GM23338 (cell line): ENCODE data around the gene CCDC63. TPM values are rescaled to one million over a fixed set of nuclear protein-coding genes. Genes with fewer than 3 reads are reported as not detected.

Experiments used
- ATAC-seq: fragments of 200-7000 bp; cut with Tn5 transposase; 3 replicates; pipeline ENCODE4 v1.9.1; 2020
- DNase-seq: peaks from one replicate; pipeline ENCODE4 v3.0.0-alpha.2; 2015; ENCODE audit warnings: low spot score
- H2AFZ ChIP-seq: fragments of 200-600 bp; sonication (generic); 2 replicates; pipeline ENCODE4 v1.8.0; 2016; ENCODE audit warnings: antibody characterized with exemption, mild to moderate bottlenecking, moderate library complexity
- H3F3A ChIP-seq: fragments of 200-600 bp; sonication (generic); replicated peaks from 2 replicates; pipeline ENCODE4 v1.8.0; 2017; ENCODE audit warnings: antibody characterized with exemption, mixed run types, low read depth
- H3K27ac ChIP-seq: fragments of 200-600 bp; sonication (generic); 2 replicates; pipeline ENCODE4 v1.6.1; 2016; ENCODE audit warnings: low read depth
- H3K27me3 ChIP-seq: fragments of 200-600 bp; sonication (generic); 2 replicates; pipeline ENCODE4 v1.8.0; 2016; ENCODE audit warnings: mild to moderate bottlenecking, mixed run types, moderate library complexity; ENCODE audit not compliant: insufficient read depth
- H3K36me3 ChIP-seq: fragments of 200-600 bp; sonication (generic); 2 replicates; pipeline ENCODE4 v1.8.0; 2016; ENCODE audit warnings: mild to moderate bottlenecking; ENCODE audit not compliant: insufficient read depth
- H3K4me1 ChIP-seq: fragments of 200-600 bp; sonication (generic); 2 replicates; pipeline ENCODE4 v1.8.0; 2016; ENCODE audit warnings: mild to moderate bottlenecking, moderate library complexity; ENCODE audit not compliant: insufficient read depth
- H3K4me2 ChIP-seq: fragments of 200-600 bp; sonication (generic); 2 replicates; pipeline ENCODE4 v1.7.1; 2017; ENCODE audit warnings: mixed run types
- H3K4me3 ChIP-seq: fragments of 200-600 bp; sonication (generic); 2 replicates; pipeline ENCODE4 v1.6.1; 2016; ENCODE audit warnings: mixed run types
- H3K79me2 ChIP-seq: fragments of 200-600 bp; sonication (generic); replicated peaks from 2 replicates; pipeline ENCODE4 v1.8.0; 2017; ENCODE audit warnings: mild to moderate bottlenecking; ENCODE audit not compliant: insufficient read depth
- H3K9me2 ChIP-seq: fragments of 200-600 bp; sonication (generic); 2 replicates; pipeline ENCODE4 v1.8.0; 2017; ENCODE audit not compliant: insufficient read depth
- H4K20me1 ChIP-seq: fragments of 200-600 bp; sonication (generic); replicated peaks from 2 replicates; pipeline ENCODE4 v1.8.0; 2017; ENCODE audit warnings: mild to moderate bottlenecking; ENCODE audit not compliant: insufficient read depth
- H3K27ac Mint-ChIP-seq: 2 replicates; pipeline ENCODE4 v1.8.0; 2020; ENCODE audit warnings: inconsistent platforms, mild to moderate bottlenecking, moderate library complexity, mixed read lengths
- H3K27me3 Mint-ChIP-seq: 3 replicates; pipeline ENCODE4 v1.8.0; 2022; ENCODE audit warnings: low read depth, mild to moderate bottlenecking, moderate library complexity, mixed read lengths, inconsistent platforms; ENCODE audit not compliant: insufficient read depth, poor library complexity
- H3K36me3 Mint-ChIP-seq: 3 replicates; pipeline ENCODE4 v1.8.0; 2021; ENCODE audit warnings: low read depth, mild to moderate bottlenecking, inconsistent platforms, moderate library complexity, mixed read lengths
- H3K4me1 Mint-ChIP-seq: 3 replicates; pipeline ENCODE4 v1.8.0; 2020; ENCODE audit warnings: mild to moderate bottlenecking, inconsistent platforms, mixed read lengths
- H3K4me3 Mint-ChIP-seq: 3 replicates; pipeline ENCODE4 v1.8.0; 2021; ENCODE audit warnings: moderate library complexity, mild to moderate bottlenecking, inconsistent platforms, mixed read lengths
- H3K9me3 Mint-ChIP-seq: 3 replicates; pipeline ENCODE4 v1.8.0; 2020; ENCODE audit warnings: moderate library complexity, mild to moderate bottlenecking, inconsistent platforms, mixed read lengths
- CREB1 ChIP-seq: fragments of 250-450 bp; sonication (Bioruptor Pico); IDR thresholded peaks from 2 replicates; pipeline ENCODE4 v1.5.0; 2020; ENCODE audit warnings: low read depth, mild to moderate bottlenecking, moderate library complexity
- EZH2 ChIP-seq: fragments of 200-600 bp; sonication (generic); IDR thresholded peaks from one replicate; pipeline ENCODE4 v1.8.0; 2017; ENCODE audit warnings: antibody characterized with exemption, mild to moderate bottlenecking, low read depth; ENCODE audit not compliant: unreplicated experiment
- EZH2phosphoT487 ChIP-seq: fragments of 200-600 bp; sonication (generic); IDR thresholded peaks from one replicate; pipeline ENCODE4 v1.8.1; 2018; ENCODE audit warnings: antibody characterized with exemption; ENCODE audit not compliant: unreplicated experiment
- NANOG ChIP-seq: IDR thresholded peaks from 2 replicates; pipeline ENCODE4 v1.6.1; 2016; ENCODE audit warnings: antibody characterized with exemption, borderline replicate concordance
- POLR2AphosphoS5 ChIP-seq: IDR thresholded peaks from 2 replicates; pipeline ENCODE4 v1.6.1; 2016; ENCODE audit warnings: antibody characterized with exemption, low read depth
- REST ChIP-seq: IDR thresholded peaks from one replicate; pipeline ENCODE4 v1.6.1; 2018; ENCODE audit warnings: antibody characterized with exemption; ENCODE audit not compliant: unreplicated experiment
- STAT1 ChIP-seq: IDR thresholded peaks from one replicate; pipeline ENCODE4 v1.6.1; 2016; ENCODE audit warnings: antibody characterized with exemption; ENCODE audit not compliant: unreplicated experiment
- ZNF114 ChIP-seq: fragments of 250-450 bp; sonication (Bioruptor Pico); IDR thresholded peaks from 2 replicates; pipeline ENCODE4 v1.5.0; 2020; ENCODE audit warnings: mild to moderate bottlenecking, moderate library complexity
- ZNF331 ChIP-seq: fragments of 250-450 bp; sonication (Bioruptor Pico); IDR thresholded peaks from 2 replicates; pipeline ENCODE4 v1.5.0; 2020; ENCODE audit warnings: low read depth, mild to moderate bottlenecking, moderate library complexity
- polyA plus RNA-seq: library from polyadenylated mRNA; unstranded; fragments of >200 nt; fragmentation: Nextera tagmentation; extraction: Ambion mirVana; gene quantifications from 2 replicates; pipeline ENCODE4 v1.2.1, GENCODE V29; 2016
- total RNA-seq: library from RNA; depleted of rRNA; stranded (reverse); fragments of >200 nt; shearing (Covaris generic); gene quantifications from 2 replicates; pipeline ENCODE4 v1.2.3, GENCODE V29; 2014
- TF ChIP-seq, protein P1 (sequence below), 2 experiments: fragments of 200-600 bp in 1 of 2; sonication (generic) in 1 of 2; conservative IDR thresholded peaks; 2 replicates each; pipeline versions ENCODE4 v1.5.1 to v1.6.1; 2016 to 2017; ENCODE audit warnings: antibody characterized with exemption in 2 of 2, low read depth in 2 of 2, mild to moderate bottlenecking in 2 of 2, moderate library complexity in 1 of 2
- TF ChIP-seq, protein P2 (sequence below): IDR thresholded peaks from 2 replicates; pipeline ENCODE4 v1.6.1; 2016; ENCODE audit warnings: antibody characterized with exemption
- TF ChIP-seq, protein P3 (sequence below): fragments of 250-450 bp; sonication (Bioruptor Pico); IDR thresholded peaks from 2 replicates; pipeline ENCODE4 v1.5.0; 2020; ENCODE audit warnings: mild to moderate bottlenecking, moderate library complexity

CCDC63 gene
- total and polyA plus RNA-seq, 2 experiments from 2014 or later, result 1.8 TPM; not detected in 1

DNA sequence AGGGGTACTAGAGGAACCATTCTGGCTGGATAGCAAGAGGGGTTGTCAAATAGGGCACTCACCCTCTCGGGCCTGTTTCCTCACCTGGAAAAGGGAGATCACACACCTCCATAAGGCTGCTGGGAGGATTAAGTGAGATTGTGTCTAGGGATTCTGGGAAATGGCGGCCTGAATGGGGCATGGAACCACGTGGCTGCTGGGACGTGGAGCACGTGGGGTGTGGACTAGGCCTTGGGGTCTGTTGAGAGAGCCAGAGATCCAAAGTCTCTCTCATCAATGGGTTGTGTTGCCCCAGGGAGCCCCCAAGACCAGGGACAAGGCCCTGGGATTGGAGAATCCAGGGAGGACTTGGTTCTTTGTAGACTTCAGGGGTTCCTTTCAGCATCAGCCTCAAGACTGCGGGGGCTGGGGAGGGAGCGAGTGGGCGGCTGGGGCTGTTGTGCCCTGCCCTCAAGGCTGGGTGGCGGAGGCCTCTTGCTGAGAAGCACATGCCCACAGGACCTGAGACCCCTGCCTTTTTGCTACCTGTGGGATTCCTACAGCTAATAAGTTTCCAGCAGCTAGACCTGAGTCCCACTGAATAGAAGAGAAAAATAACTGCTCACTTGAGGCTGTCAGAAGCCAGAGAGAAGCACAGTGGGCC, 77.0 kb downstream of the CCDC63 start:
- Mint-ChIP-seq H3K27ac (no peak overlapping the region), H3K36me3 (no peaks in the 10 kb centered on the region), H3K4me3 (no peak overlapping the region), H3K9me3 (no peaks in the 10 kb centered on the region), H3K27me3 (peaks cover 11% of the 10 kb centered on the region), H3K4me1 (peaks cover 27% of the 10 kb centered on the region)
- ATAC-seq (no peak), DNase-seq (no peak)
- Histone ChIP-seq H3K4me1 (peaks cover 11% of the 10 kb centered on the region; the same call in 1 of the 2 replicates), H3F3A (no peaks in the 10 kb centered on the region), H3K9me2 (no peaks in the 10 kb centered on the region), H4K20me1 (no peaks in the 10 kb centered on the region), H3K4me2 (no peak overlapping the region), H3K79me2 (no peaks in the 10 kb centered on the region), H3K4me3 (no peak overlapping the region), H3K27ac (no peak overlapping the region), H3K36me3 (no peaks in the 10 kb centered on the region), H3K27me3 (no peaks in the 10 kb centered on the region), H2AFZ (no peak overlapping the region)
- no peak for TF ChIP-seq STAT1
- no peak for TF ChIP-seq EZH2
- TF ChIP-seq, protein P1, sequence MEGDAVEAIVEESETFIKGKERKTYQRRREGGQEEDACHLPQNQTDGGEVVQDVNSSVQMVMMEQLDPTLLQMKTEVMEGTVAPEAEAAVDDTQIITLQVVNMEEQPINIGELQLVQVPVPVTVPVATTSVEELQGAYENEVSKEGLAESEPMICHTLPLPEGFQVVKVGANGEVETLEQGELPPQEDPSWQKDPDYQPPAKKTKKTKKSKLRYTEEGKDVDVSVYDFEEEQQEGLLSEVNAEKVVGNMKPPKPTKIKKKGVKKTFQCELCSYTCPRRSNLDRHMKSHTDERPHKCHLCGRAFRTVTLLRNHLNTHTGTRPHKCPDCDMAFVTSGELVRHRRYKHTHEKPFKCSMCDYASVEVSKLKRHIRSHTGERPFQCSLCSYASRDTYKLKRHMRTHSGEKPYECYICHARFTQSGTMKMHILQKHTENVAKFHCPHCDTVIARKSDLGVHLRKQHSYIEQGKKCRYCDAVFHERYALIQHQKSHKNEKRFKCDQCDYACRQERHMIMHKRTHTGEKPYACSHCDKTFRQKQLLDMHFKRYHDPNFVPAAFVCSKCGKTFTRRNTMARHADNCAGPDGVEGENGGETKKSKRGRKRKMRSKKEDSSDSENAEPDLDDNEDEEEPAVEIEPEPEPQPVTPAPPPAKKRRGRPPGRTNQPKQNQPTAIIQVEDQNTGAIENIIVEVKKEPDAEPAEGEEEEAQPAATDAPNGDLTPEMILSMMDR (conservative IDR thresholded peaks at IDR 0.05; ENCODE audit: low read depth in 2 of 2), result no peak
- TF ChIP-seq ZNF114 (CRISPR knock-in tag), result no peak
- TF ChIP-seq POLR2AphosphoS5, result no peak
- TF ChIP-seq, protein P2, sequence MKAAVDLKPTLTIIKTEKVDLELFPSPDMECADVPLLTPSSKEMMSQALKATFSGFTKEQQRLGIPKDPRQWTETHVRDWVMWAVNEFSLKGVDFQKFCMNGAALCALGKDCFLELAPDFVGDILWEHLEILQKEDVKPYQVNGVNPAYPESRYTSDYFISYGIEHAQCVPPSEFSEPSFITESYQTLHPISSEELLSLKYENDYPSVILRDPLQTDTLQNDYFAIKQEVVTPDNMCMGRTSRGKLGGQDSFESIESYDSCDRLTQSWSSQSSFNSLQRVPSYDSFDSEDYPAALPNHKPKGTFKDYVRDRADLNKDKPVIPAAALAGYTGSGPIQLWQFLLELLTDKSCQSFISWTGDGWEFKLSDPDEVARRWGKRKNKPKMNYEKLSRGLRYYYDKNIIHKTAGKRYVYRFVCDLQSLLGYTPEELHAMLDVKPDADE, result no peak
- no peak for TF ChIP-seq REST
- no peak for TF ChIP-seq ZNF331 (CRISPR knock-in tag)
- TF ChIP-seq EZH2phosphoT487, result no peak
- no peak for TF ChIP-seq CREB1 (CRISPR knock-in tag)
- no peak for TF ChIP-seq NANOG
- TF ChIP-seq, protein P3, sequence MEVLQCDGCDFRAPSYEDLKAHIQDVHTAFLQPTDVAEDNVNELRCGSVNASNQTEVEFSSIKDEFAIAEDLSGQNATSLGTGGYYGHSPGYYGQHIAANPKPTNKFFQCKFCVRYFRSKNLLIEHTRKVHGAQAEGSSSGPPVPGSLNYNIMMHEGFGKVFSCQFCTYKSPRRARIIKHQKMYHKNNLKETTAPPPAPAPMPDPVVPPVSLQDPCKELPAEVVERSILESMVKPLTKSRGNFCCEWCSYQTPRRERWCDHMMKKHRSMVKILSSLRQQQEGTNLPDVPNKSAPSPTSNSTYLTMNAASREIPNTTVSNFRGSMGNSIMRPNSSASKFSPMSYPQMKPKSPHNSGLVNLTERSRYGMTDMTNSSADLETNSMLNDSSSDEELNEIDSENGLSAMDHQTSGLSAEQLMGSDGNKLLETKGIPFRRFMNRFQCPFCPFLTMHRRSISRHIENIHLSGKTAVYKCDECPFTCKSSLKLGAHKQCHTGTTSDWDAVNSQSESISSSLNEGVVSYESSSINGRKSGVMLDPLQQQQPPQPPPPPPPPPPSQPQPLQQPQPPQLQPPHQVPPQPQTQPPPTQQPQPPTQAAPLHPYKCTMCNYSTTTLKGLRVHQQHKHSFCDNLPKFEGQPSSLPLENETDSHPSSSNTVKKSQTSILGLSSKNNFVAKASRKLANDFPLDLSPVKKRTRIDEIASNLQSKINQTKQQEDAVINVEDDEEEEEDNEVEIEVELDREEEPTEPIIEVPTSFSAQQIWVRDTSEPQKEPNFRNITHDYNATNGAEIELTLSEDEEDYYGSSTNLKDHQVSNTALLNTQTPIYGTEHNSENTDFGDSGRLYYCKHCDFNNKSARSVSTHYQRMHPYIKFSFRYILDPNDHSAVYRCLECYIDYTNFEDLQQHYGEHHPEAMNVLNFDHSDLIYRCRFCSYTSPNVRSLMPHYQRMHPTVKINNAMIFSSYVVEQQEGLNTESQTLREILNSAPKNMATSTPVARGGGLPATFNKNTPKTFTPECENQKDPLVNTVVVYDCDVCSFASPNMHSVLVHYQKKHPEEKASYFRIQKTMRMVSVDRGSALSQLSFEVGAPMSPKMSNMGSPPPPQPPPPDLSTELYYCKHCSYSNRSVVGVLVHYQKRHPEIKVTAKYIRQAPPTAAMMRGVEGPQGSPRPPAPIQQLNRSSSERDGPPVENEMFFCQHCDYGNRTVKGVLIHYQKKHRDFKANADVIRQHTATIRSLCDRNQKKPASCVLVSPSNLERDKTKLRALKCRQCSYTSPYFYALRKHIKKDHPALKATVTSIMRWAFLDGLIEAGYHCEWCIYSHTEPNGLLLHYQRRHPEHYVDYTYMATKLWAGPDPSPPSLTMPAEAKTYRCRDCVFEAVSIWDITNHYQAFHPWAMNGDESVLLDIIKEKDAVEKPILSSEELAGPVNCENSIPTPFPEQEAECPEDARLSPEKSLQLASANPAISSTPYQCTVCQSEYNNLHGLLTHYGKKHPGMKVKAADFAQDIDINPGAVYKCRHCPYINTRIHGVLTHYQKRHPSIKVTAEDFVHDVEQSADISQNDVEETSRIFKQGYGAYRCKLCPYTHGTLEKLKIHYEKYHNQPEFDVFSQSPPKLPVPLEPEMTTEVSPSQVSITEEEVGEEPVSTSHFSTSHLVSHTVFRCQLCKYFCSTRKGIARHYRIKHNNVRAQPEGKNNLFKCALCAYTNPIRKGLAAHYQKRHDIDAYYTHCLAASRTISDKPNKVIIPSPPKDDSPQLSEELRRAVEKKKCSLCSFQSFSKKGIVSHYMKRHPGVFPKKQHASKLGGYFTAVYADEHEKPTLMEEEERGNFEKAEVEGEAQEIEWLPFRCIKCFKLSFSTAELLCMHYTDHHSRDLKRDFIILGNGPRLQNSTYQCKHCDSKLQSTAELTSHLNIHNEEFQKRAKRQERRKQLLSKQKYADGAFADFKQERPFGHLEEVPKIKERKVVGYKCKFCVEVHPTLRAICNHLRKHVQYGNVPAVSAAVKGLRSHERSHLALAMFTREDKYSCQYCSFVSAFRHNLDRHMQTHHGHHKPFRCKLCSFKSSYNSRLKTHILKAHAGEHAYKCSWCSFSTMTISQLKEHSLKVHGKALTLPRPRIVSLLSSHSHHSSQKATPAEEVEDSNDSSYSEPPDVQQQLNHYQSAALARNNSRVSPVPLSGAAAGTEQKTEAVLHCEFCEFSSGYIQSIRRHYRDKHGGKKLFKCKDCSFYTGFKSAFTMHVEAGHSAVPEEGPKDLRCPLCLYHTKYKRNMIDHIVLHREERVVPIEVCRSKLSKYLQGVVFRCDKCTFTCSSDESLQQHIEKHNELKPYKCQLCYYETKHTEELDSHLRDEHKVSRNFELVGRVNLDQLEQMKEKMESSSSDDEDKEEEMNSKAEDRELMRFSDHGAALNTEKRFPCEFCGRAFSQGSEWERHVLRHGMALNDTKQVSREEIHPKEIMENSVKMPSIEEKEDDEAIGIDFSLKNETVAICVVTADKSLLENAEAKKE (CRISPR knock-in tag), result no peak
